Measurements from ENCODE around the gene TNRC6C. TPM values are rescaled to one million over a fixed set of nuclear protein-coding genes. Genes with fewer than 3 reads are reported as not detected.
A peak's percentile ranks its signal among the peaks of the same experiment; 100 is the strongest.

Gene TNRC6C
- total and polyA plus RNA-seq, 2 of the 13 experiments (the other 11 are each of a cell fraction or from before 2014, with no cell fraction given) = 0.66 to 4.9 TPM

DNA sequence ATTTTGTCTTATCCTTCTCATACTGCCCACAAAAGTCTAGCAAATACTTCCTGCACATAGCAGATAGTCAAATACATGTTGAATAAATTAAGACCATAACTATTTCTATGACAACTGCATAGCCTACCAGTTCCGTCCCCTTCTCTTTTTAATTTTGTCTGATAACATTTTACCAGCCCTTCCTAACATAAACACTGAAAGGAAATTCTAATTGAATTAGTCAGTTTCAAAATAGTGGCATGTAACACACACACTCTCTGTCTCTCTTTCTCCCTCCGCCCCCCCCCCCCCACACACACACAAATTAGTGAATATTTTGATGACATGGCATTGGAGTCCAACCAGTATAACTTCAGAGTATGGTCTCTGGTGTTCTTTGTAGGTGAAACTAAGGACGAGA lies 41.8 kb downstream of the TNRC6C start:
- POLR2A ChIA-PET = no interaction called here
- Histone ChIP-seq H3K9ac (ENCODE audit: insufficient read depth, low read depth, low read length) (no peak overlapping the region), H3K27me3 (ENCODE audit: control insufficient read depth in 1 of 2, insufficient read depth in 2 of 2, low read length in 2 of 2) (no peaks in the 10 kb centered on the region), H3K27ac (ENCODE audit: extremely low read length, insufficient read depth, low read length) (no peak overlapping the region), H2AFZ (ENCODE audit: low read length) (no peak overlapping the region), H4K20me1 (ENCODE audit: insufficient read depth, low read length) (no peaks in the 10 kb centered on the region), H3K36me3 (replicated peaks in 1 of 2; ENCODE audit: control insufficient read depth in 1 of 2, insufficient read depth in 2 of 2, low read length in 2 of 2) (peaks cover 0 to 4% of the 10 kb centered on the region in 2 experiments; a peak in 2 of 5 replicates), H3K79me2 (ENCODE audit: insufficient read depth, low read length) (no peaks in the 10 kb centered on the region), H3K4me1 (ENCODE audit: insufficient read depth, low read length) (no peaks in the 10 kb centered on the region), H3K4me3 (replicated peaks in 1 of 3; ENCODE audit: insufficient read depth in 1 of 3, low read depth in 2 of 3, low read length in 3 of 3) (no peak overlapping the region), H3K9me3 (ENCODE audit: low read length) (no peaks in the 10 kb centered on the region), H3K4me2 (ENCODE audit: low read depth, low read length) (no peak overlapping the region)
- in situ Hi-C loops (cut with HindIII; ENCODE audit: extremely low pct_ligation_motif_present, low pct_unique_long_range_greater_than_20kb) = no loop called here
- intact Hi-C loops (cut with micrococcal nuclease; ENCODE audit: unreplicated experiment) = loop anchor here (10.0 kb wide), 1 partner anchor 226 kb away; no protein-coding TSS in a partner anchor
- 97% methylated on average over 3 of the region's 3 CpGs for WGBS (ENCODE audit: low lambda C conversion rate)
- CTCF ChIA-PET (ENCODE audit: low intra/inter-chr PET ratio, low total read pairs) = no interaction called here
- no peak for ATAC-seq
- no TSS peak for BruUV-seq (replicated peaks)
- FAIRE-seq = no peak
- DNase-seq (ENCODE audit: low spot score) = no peak
- TF ChIP-seq MAFK (conservative IDR thresholded peaks at IDR 0.05 in 1 of 2, IDR thresholded peaks at IDR 0.05 in 1 of 2; ENCODE audit: low read length in 2 of 2) = 0 out of 4 replicates have a peak, but pooled peaks of 1 of the 2 experiments have one; percentile 9
- TF ChIP-seq ZNF572 (CRISPR knock-in tag; IDR thresholded peaks at IDR 0.05) = no peak

DNA sequence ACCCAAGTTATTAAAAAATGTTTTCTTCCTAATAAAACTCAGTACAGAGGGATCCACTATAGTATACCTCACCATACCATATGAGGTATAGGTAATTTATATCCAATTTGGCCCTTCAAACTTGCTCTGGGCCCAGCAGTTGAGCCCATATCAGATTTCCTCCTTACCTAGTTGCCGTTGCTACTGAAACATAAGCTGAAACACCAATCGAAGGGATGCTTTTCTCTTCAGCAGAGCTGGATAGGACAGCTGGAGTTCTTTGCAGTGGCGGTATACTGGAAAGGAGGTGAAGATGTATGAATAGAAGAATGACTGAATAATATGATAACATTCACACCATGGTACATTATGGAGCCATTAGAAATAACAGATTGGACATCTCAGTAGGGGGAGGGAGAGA lies 42.7 kb downstream of the TNRC6C start:
- H4K20me1 ChIP-seq (ENCODE audit: insufficient read depth, low read length) = no peaks in the 10 kb centered on the region
- DNase-seq (ENCODE audit: low spot score) (no peak), ATAC-seq (no peak), FAIRE-seq (no peak)
- peaks cover 0 to 13% of the 10 kb centered on the region in 2 experiments; a peak in 3 of 5 replicates for H3K36me3 ChIP-seq (replicated peaks in 1 of 2; ENCODE audit: control insufficient read depth in 1 of 2, insufficient read depth in 2 of 2, low read length in 2 of 2)
- intact Hi-C loops (cut with micrococcal nuclease; ENCODE audit: unreplicated experiment) = loop anchor here (10.0 kb wide), 1 partner anchor 226 kb away; no protein-coding TSS in a partner anchor
- H3K79me2 ChIP-seq (ENCODE audit: insufficient read depth, low read length) = no peaks in the 10 kb centered on the region
- POLR2A ChIA-PET = interaction anchor here (1.5 kb wide), 1 partner anchor 43 kb away, joined by 3 read pairs; the partner anchor contains the start of gene TNRC6C
- H3K9me3 ChIP-seq (ENCODE audit: low read length) = no peaks in the 10 kb centered on the region
- no peak overlapping the region for H2AFZ ChIP-seq (ENCODE audit: low read length)
- H3K4me1 ChIP-seq (ENCODE audit: insufficient read depth, low read length) = no peaks in the 10 kb centered on the region
- H3K27ac ChIP-seq (ENCODE audit: extremely low read length, insufficient read depth, low read length) = no peak overlapping the region
- H3K9ac ChIP-seq (ENCODE audit: insufficient read depth, low read depth, low read length) = no peak overlapping the region
- H3K4me2 ChIP-seq (ENCODE audit: low read depth, low read length) = no peak overlapping the region
- no peaks in the 10 kb centered on the region for H3K27me3 ChIP-seq (ENCODE audit: control insufficient read depth in 1 of 2, insufficient read depth in 2 of 2, low read length in 2 of 2)
- no TSS peak for BruUV-seq (replicated peaks)
- no peak overlapping the region for H3K4me3 ChIP-seq (replicated peaks in 1 of 3; ENCODE audit: insufficient read depth in 1 of 3, low read depth in 2 of 3, low read length in 3 of 3)
- in situ Hi-C loops (cut with HindIII; ENCODE audit: extremely low pct_ligation_motif_present, low pct_unique_long_range_greater_than_20kb) = no loop called here
- WGBS (ENCODE audit: low lambda C conversion rate) = 96% methylated on average over 3 of the region's 3 CpGs
- CTCF ChIA-PET (ENCODE audit: low intra/inter-chr PET ratio, low total read pairs) = no interaction called here
- TF ChIP-seq FLYWCH1 (CRISPR knock-in tag; IDR thresholded peaks at IDR 0.05) (no peak), ZNF343 (CRISPR knock-in tag; IDR thresholded peaks at IDR 0.05) (no peak), ZNF33A (CRISPR knock-in tag; IDR thresholded peaks at IDR 0.05; ENCODE audit: borderline replicate concordance) (no peak), ZNF337 (CRISPR knock-in tag; IDR thresholded peaks at IDR 0.05; ENCODE audit: borderline replicate concordance, low read depth) (no peak), ZNF17 (CRISPR knock-in tag; IDR thresholded peaks at IDR 0.05) (no peak)
- TF ChIP-seq, protein P1, sequence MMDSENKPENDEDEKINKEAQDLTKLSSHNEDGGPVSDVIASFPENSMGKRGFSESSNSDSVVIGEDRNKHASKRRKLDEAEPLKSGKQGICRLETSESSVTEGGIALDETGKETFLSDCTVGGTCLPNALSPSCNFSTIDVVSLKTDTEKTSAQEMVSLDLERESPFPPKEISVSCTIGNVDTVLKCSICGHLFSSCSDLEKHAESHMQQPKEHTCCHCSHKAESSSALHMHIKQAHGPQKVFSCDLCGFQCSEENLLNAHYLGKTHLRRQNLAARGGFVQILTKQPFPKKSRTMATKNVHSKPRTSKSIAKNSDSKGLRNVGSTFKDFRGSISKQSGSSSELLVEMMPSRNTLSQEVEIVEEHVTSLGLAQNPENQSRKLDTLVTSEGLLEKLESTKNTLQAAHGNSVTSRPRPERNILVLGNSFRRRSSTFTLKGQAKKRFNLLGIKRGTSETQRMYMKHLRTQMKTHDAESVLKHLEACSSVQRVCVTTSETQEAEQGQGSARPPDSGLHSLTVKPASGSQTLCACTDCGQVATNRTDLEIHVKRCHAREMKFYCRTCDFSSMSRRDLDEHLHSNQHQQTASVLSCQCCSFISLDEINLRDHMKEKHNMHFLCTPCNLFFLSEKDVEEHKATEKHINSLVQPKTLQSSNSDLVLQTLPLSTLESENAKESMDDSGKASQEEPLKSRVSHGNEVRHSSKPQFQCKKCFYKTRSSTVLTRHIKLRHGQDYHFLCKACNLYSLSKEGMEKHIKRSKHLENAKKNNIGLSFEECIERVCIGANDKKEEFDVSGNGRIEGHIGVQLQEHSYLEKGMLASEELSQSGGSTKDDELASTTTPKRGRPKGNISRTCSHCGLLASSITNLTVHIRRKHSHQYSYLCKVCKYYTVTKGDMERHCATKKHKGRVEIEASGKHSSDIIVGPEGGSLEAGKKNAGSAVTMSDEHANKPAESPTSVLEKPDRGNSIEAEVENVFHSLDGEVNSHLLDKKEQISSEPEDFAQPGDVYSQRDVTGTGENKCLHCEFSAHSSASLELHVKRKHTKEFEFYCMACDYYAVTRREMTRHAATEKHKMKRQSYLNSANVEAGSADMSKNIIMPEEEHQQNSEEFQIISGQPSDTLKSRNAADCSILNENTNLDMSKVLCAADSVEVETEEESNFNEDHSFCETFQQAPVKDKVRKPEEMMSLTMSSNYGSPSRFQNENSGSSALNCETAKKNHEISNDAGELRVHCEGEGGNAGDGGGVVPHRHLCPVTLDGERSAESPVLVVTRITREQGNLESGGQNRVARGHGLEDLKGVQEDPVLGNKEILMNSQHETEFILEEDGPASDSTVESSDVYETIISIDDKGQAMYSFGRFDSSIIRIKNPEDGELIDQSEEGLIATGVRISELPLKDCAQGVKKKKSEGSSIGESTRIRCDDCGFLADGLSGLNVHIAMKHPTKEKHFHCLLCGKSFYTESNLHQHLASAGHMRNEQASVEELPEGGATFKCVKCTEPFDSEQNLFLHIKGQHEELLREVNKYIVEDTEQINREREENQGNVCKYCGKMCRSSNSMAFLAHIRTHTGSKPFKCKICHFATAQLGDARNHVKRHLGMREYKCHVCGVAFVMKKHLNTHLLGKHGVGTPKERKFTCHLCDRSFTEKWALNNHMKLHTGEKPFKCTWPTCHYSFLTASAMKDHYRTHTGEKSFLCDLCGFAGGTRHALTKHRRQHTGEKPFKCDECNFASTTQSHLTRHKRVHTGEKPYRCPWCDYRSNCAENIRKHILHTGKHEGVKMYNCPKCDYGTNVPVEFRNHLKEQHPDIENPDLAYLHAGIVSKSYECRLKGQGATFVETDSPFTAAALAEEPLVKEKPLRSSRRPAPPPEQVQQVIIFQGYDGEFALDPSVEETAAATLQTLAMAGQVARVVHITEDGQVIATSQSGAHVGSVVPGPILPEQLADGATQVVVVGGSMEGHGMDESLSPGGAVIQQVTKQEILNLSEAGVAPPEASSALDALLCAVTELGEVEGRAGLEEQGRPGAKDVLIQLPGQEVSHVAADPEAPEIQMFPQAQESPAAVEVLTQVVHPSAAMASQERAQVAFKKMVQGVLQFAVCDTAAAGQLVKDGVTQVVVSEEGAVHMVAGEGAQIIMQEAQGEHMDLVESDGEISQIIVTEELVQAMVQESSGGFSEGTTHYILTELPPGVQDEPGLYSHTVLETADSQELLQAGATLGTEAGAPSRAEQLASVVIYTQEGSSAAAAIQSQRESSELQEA (CRISPR knock-in tag; IDR thresholded peaks at IDR 0.05; ENCODE audit: not compliant biosample characterization) = no peak
- TF ChIP-seq, protein P2, sequence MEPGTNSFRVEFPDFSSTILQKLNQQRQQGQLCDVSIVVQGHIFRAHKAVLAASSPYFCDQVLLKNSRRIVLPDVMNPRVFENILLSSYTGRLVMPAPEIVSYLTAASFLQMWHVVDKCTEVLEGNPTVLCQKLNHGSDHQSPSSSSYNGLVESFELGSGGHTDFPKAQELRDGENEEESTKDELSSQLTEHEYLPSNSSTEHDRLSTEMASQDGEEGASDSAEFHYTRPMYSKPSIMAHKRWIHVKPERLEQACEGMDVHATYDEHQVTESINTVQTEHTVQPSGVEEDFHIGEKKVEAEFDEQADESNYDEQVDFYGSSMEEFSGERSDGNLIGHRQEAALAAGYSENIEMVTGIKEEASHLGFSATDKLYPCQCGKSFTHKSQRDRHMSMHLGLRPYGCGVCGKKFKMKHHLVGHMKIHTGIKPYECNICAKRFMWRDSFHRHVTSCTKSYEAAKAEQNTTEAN (CRISPR knock-in tag; conservative IDR thresholded peaks at IDR 0.05) = no peak
